Retina (tissue), 1 donor: ENCODE measurements around the gene PRKG1.
"Not testable (repeated sequence)": the region's sequence is repeated elsewhere in the genome, so short reads cannot be mapped to it uniquely, and the experiment has no call there.

Experiments used
- DNase-seq: peaks from one replicate; pipeline ENCODE4 v3.0.0-alpha.2; 2016

Gene PRKG1

DNA sequence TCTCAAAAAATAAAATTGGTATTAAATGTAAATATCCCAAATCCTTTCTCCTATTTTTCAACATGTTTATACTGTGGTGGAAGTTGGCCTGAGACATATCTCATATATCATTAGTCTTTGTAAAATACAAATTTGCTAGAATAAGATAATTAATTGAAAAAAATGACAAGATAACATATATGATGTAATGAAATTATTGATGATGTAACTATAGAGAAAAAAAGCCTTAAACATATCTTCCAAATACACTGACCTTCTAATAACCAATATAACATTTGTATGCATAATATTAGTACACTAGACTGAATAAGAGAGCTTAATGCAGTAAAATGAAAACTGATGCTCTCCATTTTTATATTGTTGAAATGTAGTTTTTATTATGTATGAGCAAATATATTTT is 104.3 kb downstream of the PRKG1 start:
- no peak for DNase-seq

DNA sequence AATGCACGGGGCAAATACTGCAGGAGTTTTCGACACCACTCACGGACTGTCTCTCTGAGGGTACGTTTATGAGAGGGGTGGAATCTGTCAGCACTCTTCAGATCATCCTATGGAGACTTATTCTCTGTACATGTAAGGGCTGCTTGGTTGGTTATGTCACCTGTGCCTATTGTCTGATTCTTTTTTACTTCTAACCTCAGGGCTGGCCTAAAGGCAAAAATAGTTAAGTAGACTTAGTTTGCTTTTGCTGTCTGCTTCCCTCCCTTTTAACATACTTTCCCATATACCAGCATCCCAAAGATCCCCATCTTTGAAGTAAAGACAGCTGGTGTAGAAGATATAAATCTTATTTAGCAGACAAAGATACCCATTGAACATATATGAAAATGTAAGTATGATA is 105.9 kb downstream of the PRKG1 start:
- DNase-seq: no peak

DNA sequence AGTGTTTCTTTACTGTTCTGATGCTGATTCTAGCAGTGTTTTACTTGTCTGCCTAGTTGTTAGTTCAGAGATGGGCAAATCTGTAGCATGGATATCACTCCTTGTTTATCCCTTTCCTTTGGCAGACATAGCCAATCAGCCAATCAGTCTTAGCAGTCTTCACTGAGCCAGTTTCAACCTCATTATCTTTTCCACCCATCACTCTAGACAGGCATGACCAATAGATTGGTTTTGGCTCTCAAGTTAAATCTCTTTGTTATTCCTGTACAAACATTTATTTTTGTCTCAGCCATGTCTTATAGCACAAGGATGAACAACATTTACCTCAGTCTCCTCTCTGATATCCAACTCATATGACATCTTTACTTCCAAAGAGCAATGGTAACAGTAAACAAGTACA is 109.5 kb downstream of the PRKG1 start:
- no peak for DNase-seq

DNA sequence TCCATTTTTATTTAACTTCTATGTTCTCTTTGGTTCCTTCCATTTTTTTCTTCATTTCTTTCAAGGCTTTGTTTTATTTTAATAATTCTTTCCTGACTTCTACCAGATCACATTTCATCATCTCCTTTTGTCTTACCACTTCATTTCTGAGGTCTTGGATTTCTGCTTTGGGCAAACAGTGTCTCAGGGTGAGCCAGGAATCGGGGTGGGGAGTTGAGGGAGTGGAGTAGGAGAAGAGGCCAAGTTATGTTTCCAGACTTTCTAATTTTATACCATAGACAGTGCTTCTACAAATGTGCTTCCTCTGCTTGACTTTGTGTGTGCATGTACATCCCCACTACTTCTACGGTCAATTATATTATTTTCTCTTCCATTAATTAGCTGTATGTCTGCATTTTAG is 112.1 kb downstream of the PRKG1 start:
- DNase-seq: no peak

DNA sequence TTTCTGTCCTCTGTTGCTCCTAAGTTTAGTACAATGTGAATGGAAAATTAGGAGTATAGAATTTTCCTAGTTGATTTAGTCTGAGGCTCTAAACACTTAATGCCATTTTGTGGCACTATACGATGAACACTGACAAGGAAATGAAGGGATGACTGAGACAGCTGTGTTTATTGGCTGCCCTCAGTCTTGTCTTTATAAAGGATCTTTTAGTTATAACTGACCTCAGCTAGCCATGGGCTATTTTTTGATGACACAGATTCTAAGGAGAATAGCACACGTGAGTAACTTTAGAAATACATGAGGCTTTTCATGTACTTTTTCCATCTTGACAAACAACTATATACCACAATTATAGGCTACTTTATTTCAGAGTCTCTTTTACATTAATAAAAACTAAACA is 113.7 kb downstream of the PRKG1 start:
- DNase-seq: no peak

DNA sequence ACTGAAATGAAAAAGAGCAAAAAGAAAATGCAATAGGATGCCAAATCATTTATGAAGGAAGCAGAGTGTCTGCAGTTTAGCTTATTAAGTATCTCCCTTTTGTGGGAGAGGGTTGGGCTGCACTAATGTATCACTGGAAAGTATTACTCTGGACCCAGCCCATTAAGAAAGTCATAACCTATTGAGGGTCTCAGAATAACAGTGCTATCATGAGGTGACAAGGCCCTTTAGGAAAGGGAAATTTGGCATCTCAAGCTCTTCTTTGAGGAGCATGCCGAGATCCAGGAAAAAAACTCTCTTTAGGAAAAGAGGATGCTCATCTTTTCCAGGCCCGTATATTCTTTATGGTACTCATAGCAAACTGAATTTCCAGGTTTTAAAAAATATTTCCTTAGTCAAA is 114.6 kb downstream of the PRKG1 start:
- DNase-seq: no peak

DNA sequence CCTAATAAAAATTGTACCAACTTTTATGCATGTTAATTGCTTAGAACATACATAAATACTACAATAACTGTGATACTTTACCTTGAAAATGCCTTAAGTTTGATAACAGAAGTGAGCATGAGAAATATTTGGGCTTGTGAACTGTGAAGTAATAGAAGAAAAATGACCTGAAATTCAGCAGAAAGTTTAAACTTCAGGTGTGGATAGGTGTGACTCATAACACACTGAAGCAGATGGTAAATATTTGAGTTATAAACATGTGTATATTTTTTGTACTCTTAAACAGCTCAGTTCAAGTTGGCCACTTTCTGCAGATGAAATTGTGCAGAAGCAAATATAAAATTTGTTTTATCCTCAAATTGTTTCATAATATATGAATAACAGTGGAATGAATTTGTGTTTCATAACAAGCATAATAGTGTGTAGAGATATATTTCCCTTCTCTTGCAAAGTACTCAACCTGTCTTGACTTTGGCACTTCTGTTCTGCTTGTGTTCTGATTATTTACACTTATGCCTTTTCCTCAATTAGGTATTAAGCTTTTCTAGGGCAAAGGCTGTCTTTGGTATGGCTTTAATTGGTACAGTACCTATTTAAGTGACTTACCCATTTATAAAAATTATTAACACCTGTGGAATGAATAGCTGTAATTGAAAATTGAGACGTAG is 122.4 kb downstream of the PRKG1 start:
- DNase-seq: no peak

DNA sequence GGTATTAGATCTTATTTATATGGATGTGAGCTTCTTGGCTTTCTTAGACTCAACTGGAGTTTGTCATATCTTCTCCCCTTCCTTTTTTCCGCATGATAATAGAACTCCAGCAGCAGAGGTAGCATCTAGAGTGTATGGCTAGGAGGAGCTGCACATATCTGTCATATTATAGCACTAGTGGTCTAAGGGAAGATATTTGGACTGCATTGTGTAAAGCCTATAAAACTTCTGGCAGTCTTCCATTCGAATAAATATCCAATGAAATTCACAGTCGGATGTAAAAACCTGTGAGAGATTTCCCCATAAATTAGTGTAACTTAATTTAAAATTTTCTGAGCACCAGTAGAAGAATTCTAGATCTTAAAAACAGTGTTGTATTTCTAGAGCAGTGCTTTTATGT is 123.9 kb downstream of the PRKG1 start:
- no peak for DNase-seq

DNA sequence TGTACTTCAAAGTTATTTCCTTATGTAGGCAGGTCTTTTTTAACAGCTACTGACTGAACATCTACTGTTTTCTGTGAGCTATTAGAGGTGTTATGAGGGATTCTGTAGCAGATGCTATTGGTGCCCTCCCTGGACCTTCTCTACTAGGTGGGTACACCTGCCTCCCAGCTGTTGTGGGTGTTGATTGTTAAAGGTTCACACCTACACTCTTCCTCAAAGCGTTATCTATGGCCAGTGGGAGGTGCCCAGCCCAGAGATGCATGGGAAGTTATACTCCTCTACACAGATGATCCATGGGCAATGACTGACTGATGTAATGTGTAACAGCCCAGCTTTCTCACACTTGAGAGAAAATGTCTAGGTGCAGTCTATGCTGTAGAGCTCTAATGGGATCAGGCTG is 127.7 kb downstream of the PRKG1 start:
- no peak for DNase-seq

DNA sequence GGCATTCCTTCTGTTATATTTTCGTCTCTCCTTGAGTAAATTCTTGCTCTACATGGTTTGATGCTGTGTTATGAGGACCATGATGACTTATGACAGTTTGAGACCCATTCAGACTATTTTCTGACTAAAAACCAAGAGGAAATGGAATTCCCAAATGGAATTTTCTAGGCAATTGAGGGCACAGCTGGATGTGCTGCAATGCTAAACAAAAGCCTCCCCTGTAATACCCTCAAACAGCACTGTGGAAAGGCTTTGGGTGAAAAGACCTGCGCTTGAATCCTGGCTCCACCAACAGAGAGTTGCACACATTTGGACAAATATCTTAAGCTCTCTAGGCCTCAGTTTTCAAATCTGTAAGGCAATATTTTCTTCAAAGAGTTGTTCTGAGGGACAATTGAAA is 129.1 kb downstream of the PRKG1 start:
- DNase-seq: no peak

DNA sequence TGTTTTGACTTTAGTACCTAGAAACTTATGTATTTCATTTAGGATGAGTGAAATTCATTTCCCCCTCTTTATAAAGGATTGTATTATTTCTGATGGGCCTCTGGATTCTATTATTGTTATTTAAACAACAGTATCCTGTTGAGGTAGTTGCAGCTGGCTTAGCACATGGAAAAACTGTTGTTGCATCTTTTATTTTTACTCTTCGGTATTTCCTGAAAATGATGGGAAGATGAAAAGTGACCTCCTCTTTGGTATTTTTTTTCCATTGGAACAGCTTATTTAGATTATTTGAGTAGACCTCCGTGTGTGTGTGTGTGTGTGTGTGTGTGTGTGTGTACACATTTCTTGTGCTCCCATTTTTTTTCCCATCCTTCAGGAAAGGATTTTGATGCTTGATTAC is 129.8 kb downstream of the PRKG1 start:
- DNase-seq: no peak

DNA sequence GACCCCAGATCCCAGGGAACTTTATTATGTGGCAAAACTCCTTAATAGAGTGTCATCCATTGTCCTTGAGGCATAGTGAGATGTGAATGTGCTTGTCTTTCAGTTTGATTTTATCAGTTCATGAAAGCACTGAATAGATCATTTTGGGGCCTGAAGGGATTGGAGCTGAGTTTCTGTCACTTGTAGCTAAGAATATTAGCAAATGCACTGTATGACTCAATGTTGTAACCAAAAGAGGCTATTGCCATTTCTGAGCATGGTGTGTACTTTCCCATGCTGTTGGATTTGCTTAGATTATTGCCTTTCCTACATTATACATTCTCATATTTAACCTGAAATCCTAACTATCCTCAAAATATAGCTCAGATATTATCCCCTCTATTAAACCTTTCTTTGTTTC is 130.4 kb downstream of the PRKG1 start:
- DNase-seq: no peak

DNA sequence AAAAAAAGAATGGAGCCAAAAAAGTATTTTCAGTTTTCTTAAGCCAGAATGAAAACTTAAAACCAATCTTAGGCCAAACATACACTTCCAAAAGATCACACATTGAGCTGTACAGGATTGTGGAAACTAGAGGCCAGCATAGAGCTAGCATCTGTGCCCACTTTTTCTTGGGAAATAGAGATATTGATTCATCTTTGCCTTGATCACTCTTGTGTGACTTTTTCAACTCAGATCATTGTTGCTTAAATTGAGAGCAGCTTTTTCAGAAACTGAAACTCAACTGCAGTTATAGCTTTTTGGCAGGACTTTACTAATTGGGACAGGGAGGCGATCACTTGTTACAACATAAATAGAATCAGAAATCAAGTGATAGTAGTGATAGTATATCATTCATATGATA is 132.2 kb downstream of the PRKG1 start:
- DNase-seq: no peak

DNA sequence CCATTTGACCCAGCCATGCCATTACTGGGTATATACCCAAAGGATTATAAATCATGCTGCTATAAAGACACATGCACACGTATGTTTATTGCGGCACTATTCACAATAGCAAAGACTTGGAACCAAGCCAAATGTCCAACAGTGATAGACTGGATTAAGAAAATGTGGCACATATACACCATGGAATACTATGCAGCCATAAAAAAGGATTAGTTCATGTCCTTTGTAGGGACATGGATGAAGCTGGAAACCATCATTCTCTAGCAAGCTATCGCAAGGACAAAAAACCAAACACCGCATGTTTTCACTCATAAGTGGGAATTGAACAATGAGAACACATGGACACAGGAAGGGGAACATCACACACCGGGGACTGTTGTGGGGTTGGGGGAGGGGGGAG is 138.7 kb downstream of the PRKG1 start:
- not testable (repeated sequence) for DNase-seq

DNA sequence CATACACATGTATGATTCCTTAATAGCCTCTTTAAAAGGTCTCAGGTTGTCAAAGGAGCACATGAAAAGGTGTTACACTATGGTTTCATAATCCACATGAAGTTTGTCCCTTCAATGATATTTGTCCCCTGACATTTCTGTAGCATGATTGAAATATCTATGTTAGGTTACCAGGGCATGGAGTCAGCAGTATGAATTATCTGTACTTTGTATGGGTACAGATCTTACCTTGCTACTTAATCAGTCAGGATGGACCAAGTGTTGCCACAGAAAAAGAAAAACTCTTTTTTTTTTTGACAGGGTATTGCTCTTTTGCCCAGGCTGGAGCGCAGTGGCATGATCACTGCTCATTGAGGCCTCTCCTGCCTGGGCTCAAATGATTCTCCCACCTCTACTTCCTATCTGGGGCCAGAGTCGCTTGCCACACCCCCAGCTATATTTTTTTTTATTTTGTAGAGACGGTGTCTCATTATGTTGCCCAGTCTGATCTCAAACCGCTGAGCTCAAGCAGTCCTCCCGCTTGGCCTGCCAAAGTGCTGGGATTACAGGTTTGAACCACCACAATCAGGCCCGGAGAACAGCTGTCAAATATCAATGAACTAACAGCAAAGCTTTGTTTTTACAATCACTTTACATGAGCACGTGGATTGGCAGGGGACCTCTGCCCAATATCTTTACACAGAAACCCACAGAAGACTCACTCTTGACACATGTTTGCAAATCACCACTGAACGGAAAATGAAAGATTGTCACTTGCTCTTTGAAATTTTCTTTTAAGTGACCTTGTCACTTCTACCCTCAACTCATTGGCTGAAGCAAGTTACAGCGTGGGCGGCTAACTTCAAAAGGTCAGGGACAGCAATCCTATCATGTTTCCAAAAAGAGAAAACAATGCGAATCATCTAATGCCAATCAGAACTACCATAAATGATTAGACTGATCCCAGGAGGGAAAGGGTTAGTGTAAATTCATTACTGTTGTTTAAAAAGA is 140.2 kb downstream of the PRKG1 start:
- peak; percentile 17 for DNase-seq

DNA sequence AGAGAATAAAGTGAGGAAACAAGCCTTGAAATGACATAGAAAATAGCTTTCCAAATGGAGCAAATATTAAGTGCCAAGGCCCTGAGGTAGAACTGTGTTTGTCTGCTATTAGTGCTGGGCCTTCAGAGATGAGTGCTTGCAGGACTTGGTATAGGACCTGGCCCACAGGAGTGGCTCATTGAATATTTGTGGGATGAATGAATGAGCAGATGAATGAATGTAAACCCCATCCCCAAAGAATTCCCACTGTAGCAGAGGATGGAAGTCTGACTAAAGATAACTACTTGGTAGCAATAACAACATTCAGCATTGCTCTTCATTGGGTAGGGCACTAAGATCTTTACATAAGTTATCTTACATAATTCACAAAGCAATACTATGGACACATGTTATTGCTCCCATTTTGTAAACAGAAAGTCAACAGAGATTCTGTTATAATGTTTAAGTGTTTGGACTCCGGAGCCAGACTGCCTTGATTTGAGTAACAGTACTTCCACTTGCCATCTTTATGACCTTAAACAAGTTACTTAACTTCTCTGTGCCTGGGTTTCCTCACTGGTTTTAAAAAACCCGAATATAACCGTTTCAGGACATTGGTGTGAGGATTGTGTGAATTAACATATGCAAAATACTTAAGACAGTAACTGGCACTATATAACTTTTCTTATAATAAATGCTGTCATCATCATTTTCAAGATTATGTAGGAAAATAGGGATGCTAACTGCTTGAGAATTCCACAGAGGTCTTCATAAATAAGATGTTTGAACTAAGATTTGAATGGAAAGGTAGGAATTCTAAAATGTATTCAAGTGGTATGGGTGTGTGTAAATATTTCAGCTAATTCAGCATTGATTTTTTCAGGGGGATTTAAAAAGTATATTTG is 141.9 kb downstream of the PRKG1 start:
- DNase-seq: no peak

DNA sequence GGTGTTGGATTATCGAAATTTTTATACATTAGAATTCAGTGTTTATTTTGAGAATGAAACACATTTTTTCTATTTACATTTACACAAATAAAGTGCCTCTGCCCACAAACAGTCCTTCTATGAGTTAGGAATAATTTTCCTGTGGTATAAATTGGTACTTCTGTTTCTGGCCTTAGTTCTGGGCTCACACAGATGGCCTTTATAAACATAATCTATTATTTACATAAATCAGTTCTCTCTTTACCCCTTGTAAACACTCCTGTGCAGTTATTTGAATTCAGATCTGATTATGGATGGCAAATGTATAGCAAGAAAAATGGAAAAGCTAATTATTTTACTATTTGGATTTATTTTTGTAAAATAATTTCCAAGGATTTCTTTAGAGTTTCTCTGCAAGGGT is 143.2 kb downstream of the PRKG1 start:
- DNase-seq: no peak

DNA sequence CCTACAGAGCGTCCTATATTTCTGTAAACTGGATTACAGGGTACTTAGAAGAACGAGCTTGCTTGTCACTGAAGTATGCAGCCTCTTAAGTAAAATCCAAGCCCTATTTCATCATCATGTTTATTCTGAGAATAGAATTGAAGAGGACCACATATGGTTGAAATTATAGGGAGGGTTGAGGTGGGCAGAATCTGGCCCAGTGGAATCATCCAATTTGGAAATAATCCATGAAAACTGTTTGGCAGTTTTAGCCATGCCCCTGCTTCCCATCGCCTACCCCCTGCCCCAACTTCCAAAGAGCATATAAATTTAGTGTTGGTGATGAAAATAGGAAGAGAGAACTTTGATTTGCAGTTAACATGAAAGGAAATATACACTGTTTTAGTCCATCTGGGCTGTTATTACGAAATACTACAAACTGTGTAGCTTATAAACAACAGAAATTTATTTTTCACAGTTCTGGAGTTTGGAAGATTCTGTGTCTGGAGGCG is 150.4 kb downstream of the PRKG1 start:
- DNase-seq: no peak

DNA sequence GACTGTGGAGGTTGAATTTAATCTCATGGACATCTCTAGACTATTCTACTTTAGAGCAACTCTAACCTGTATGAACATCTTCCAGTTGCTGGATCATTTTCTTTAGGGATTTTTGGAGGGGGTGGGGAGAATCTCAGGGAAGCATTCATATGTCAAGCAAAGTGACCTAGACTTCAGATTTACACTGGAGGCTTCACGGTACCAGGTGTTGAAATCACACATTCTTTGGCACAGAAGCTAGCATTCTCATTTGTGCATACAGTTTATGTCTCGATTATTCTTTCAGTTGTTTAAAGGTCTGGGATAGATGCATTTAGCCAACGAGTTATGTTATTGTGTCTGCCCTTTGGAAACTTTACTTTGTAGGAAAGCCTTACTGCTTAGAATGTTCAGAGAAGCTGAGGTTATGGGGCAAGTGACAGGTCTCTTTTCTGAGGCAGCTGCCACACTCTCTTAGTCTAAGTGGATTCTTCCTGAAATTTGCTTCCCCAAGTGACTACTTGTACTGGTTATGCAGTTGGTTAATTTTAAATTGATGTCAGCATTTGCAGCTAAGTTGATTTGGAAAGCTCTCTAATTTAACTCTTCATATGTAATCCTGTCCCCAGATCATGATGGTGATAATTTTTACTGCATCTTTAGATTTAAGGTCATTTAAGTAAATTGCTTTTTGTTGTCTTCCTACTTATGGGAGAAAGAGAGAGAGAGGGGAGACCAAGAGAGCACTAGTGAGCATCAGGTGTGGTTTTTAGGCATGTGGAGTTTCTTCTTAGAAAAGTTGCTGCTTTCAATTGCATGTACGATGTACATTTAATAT is 153.8 kb downstream of the PRKG1 start:
- no peak for DNase-seq

DNA sequence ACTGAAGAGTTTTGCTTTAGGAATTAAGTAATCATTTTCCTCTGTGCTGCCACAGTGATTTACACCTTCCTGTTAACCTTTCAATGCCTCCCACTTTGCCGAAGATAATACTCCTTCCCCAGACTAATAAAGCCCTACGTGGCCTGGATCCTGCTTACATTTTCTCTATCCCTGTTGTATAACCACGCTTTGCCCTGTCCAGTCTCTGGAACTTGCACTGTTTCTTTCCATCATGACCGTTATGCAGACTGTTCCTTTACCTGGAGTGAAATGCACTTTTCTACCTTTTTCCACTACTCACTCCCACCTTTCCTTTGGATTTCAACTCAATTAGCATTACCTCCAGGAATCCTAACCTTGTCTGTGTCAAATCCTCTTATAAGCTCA is 154.4 kb downstream of the PRKG1 start:
- DNase-seq: no peak

DNA sequence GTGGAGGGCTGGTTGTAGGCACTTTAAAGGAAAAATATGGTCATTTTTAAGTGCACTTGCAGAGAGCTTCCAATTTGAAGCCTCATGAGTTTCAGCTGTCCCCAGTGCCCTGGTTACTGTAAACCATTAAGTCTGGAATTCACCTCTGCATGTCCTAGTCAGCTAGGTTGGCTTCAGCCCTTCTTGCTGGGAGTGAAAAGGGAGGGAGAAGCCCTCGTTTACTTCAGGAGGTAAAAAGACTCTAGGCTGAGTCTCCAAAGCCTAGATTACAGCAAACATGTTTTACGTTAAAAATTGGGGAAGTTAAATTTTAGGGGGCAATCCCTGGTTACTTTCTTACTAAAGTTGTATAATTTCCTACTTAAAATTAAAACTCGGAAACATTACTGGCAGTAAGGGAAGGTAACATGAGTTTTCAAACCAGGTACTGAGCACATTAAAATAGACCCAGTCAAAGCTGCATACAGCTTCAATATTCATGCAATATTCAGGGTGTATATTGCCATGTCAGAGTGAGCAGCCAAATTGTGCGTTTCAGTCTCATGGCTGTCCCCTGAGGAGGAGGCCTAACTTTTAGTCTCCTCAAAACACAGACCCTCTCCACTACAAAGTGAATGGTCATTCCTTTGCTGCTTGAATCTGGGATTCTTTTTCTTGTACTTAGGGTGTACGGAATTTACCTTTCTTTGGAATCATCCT is 156.7 kb downstream of the PRKG1 start:
- no peak for DNase-seq

DNA sequence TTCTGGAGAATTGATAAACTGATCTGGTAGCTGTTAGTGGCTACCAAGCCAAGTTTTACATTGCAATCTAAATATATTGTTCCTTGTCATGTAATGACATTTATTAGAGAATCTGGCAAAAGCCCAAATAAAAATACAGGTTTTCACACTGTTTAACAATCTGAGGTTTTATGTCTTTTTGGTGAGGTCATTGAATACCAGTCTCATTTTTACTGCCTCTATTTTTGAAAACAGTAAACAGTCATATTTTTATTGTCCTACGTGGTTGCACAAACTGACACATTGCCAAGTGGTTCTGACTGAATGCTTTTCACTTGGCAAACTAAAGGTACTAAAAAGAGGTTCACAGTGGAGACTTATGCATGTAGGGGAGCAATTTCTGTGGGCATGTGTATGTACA is 157.5 kb downstream of the PRKG1 start:
- DNase-seq: no peak
